Measurements from ENCODE around the gene SLC1A5.

- TF ChIP-seq CTCF (conservative IDR thresholded peaks at IDR 0.05; ENCODE audit: low read length) (no peak), EZH2phosphoT487 (IDR thresholded peaks at IDR 0.05; ENCODE audit: borderline replicate concordance, low read depth, low read length) (no peak)
Measured at GRCh38 chr19:46818812-46819211, 30.4 kb upstream of the SLC1A5 start.
